HG03108 (cell line): ENCODE data around the gene WNT11.

ENCODE experiments used
- ATAC-seq: cut with Tn5 transposase; IDR thresholded peaks from one replicate; pipeline ENCODE4 v1.9.1; 2021; ENCODE audit warnings: moderate library complexity; ENCODE audit not compliant: unreplicated experiment

The WNT11 gene

GRCh38 chr11:76206327-76207081 is at the start of gene WNT11:
WNT11 (minus strand) TSS chr11:76206502; CDS start chr11:76206407, 95 bp downstream.
- no peak for ATAC-seq

GRCh38 chr11:76253416-76253815 is 47.1 kb upstream of the WNT11 start:
- ATAC-seq: no peak

- ATAC-seq: no peak
Measured at GRCh38 chr11:76252631-76253070, 46.3 kb upstream of the WNT11 start.

- no peak for ATAC-seq
Measured at GRCh38 chr11:76251576-76251975, 45.3 kb upstream of the WNT11 start.

- ATAC-seq: no peak
Measured at GRCh38 chr11:76251226-76251575, 44.9 kb upstream of the WNT11 start.

- no peak for ATAC-seq
Measured at GRCh38 chr11:76250520-76251225, 44.4 kb upstream of the WNT11 start.

GRCh38 chr11:76249195-76249741 is 43.0 kb upstream of the WNT11 start:
- no peak for ATAC-seq

GRCh38 chr11:76248210-76248609 is 41.9 kb upstream of the WNT11 start:
- ATAC-seq: no peak

- no peak for ATAC-seq
Measured at GRCh38 chr11:76247091-76247490, 40.8 kb upstream of the WNT11 start.

GRCh38 chr11:76246271-76246933 is 40.1 kb upstream of the WNT11 start:
- no peak for ATAC-seq

- ATAC-seq: no peak
Measured at GRCh38 chr11:76245720-76246119, 39.4 kb upstream of the WNT11 start.

- ATAC-seq: no peak
Measured at GRCh38 chr11:76244316-76244851, 38.1 kb upstream of the WNT11 start.

- no peak for ATAC-seq
Measured at GRCh38 chr11:76243957-76244285, 37.6 kb upstream of the WNT11 start.

GRCh38 chr11:76243193-76243956 is 37.1 kb upstream of the WNT11 start:
- no peak for ATAC-seq

GRCh38 chr11:76242004-76242779 is 35.9 kb upstream of the WNT11 start:
- ATAC-seq: no peak

GRCh38 chr11:76241243-76242000 is 35.1 kb upstream of the WNT11 start:
- ATAC-seq: no peak

- ATAC-seq: no peak
Measured at GRCh38 chr11:76240666-76241065, 34.4 kb upstream of the WNT11 start.

GRCh38 chr11:76240161-76240540 is 33.8 kb upstream of the WNT11 start:
- ATAC-seq: no peak

- ATAC-seq: no peak
Measured at GRCh38 chr11:76239483-76240160, 33.3 kb upstream of the WNT11 start.
